ENCODE measurements around the gene SERPINB1. TPM values are rescaled to one million over a fixed set of nuclear protein-coding genes. Genes with fewer than 3 reads are reported as not detected.

Gene SERPINB1
- total RNA-seq, 3 donors from 2014 or later (not counting 1 experiment from before 2014, with no cell fraction given) = 74.8 to 80.2 (median 78.1) TPM

DNA sequence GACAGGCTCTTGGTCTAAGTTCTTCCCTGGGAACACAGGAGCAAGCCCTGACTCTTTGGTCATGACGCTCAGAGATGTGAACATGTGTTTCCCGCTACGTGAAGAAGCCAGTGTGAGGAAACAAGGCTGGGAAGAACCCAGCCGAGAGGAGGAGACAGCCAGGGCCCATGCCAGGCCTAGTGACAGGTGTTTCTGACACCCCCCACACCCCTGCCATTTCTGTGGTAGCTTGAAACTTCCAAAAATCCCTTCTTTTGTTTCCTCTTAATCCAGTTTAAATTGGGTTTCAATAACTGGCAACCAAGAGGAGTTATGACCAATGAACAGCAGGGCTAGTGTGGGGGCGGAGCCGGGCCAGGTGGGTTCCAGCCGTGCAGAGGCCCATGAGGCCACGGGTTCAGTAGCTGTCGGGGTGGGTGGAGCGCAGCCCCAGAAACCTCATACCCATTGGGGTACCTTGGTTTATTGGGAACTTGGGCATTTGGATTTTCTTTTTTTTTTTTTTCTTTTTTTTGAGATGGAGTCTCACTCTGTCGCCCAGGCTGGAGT is 43.0 kb downstream of the SERPINB1 start:
- H3K4me1 ChIP-seq (ENCODE audit: control insufficient read depth, insufficient read depth, low read length) = peaks cover 62% of the 10 kb centered on the region
- Mint-ChIP-seq H3K27ac (peak overlapping the region in 1 of 2 donors; percentile 13), H3K4me3 (no peak overlapping the region), H3K27me3 (ENCODE audit: low read depth in 2 of 2) (no peaks in the 10 kb centered on the region), H3K9me3 (no peaks in the 10 kb centered on the region), H3K36me3 (no peaks in the 10 kb centered on the region), H3K4me1 (peaks cover 40 to 49% of the 10 kb centered on the region in 2 donors)
- intact Hi-C loops (cut with micrococcal nuclease) = loop anchor here (10.0 kb wide), 1 partner anchor 256 kb away; no protein-coding TSS in a partner anchor
- ATAC-seq (no peak), DNase-seq (no peak)
- WGBS (ENCODE audit: insufficient coverage) = 87% methylated on average over 11 of the region's 11 CpGs
- no peaks in the 10 kb centered on the region for H3K36me3 ChIP-seq (ENCODE audit: control insufficient read depth, insufficient read depth, low read length)
- no peak overlapping the region for H3K27ac ChIP-seq (ENCODE audit: low read length)
- no peaks in the 10 kb centered on the region for H3K27me3 ChIP-seq (ENCODE audit: control insufficient read depth, insufficient read depth, low read length)
- no peaks in the 10 kb centered on the region for H3K9me3 ChIP-seq (ENCODE audit: control insufficient read depth, insufficient read depth, low read length)
- TF ChIP-seq, protein P1, sequence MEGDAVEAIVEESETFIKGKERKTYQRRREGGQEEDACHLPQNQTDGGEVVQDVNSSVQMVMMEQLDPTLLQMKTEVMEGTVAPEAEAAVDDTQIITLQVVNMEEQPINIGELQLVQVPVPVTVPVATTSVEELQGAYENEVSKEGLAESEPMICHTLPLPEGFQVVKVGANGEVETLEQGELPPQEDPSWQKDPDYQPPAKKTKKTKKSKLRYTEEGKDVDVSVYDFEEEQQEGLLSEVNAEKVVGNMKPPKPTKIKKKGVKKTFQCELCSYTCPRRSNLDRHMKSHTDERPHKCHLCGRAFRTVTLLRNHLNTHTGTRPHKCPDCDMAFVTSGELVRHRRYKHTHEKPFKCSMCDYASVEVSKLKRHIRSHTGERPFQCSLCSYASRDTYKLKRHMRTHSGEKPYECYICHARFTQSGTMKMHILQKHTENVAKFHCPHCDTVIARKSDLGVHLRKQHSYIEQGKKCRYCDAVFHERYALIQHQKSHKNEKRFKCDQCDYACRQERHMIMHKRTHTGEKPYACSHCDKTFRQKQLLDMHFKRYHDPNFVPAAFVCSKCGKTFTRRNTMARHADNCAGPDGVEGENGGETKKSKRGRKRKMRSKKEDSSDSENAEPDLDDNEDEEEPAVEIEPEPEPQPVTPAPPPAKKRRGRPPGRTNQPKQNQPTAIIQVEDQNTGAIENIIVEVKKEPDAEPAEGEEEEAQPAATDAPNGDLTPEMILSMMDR (IDR thresholded peaks at IDR 0.05) = no peak
- H3K4me3 ChIP-seq (ENCODE audit: low read length) = no peak overlapping the region

DNA sequence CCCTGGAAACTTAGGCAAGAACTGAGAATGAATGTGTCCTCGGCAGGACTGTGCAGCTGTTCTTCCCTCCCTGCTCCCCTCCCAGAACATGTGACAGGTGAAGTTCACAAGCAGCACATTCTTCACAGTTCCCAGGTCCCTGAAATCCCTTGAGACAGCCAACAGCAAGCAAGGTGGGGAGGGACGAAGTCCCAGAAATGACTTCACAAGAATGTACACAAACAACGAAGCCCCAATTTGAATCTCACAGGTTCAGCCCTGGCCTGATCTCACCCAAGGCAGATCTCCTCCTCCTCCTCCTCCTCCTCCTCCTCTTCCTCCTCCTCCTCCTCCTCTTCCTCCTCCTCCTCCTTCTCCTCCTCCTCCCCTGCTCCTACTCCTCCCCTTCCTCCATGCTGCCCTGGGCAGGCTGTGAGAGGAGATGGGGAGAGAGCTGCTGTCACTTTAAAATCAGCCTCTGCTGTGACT is 44.1 kb downstream of the SERPINB1 start:
- H3K4me1 ChIP-seq (ENCODE audit: control insufficient read depth, insufficient read depth, low read length) = peaks cover 72% of the 10 kb centered on the region
- DNase-seq (no peak), ATAC-seq (no peak)
- Mint-ChIP-seq H3K27me3 (ENCODE audit: low read depth in 2 of 2) (no peaks in the 10 kb centered on the region), H3K27ac (peak overlapping the region; percentile 43 to 75), H3K4me3 (peak overlapping the region; percentile 45), H3K9me3 (no peaks in the 10 kb centered on the region), H3K4me1 (peaks cover 50 to 59% of the 10 kb centered on the region in 2 donors), H3K36me3 (no peaks in the 10 kb centered on the region)
- no peaks in the 10 kb centered on the region for H3K36me3 ChIP-seq (ENCODE audit: control insufficient read depth, insufficient read depth, low read length)
- H3K9me3 ChIP-seq (ENCODE audit: control insufficient read depth, insufficient read depth, low read length) = no peaks in the 10 kb centered on the region
- TF ChIP-seq, protein P1 (IDR thresholded peaks at IDR 0.05) = no peak
- no peak overlapping the region for H3K4me3 ChIP-seq (ENCODE audit: low read length)
- WGBS (ENCODE audit: insufficient coverage) = 51% methylated on average over 2 of the region's 3 CpGs
- intact Hi-C loops (cut with micrococcal nuclease) = loop anchor here (10.0 kb wide), 1 partner anchor 257 kb away; no protein-coding TSS in a partner anchor
- no peaks in the 10 kb centered on the region for H3K27me3 ChIP-seq (ENCODE audit: control insufficient read depth, insufficient read depth, low read length)
- no peak overlapping the region for H3K27ac ChIP-seq (ENCODE audit: low read length)

- peaks cover 80% of the 10 kb centered on the region for H3K4me1 ChIP-seq (ENCODE audit: control insufficient read depth, insufficient read depth, low read length)
These were observed 44.8 kb downstream of the SERPINB1 start for GRCh38 chr6:2796861-2797260.

More at GRCh38 chr6:2796861-2797260, 44.8 kb downstream of the SERPINB1 start:
- H3K36me3 Mint-ChIP-seq = no peaks in the 10 kb centered on the region
- peaks cover 54 to 63% of the 10 kb centered on the region in 2 donors for H3K4me1 Mint-ChIP-seq
- H3K9me3 ChIP-seq (ENCODE audit: control insufficient read depth, insufficient read depth, low read length) = no peaks in the 10 kb centered on the region
- no peaks in the 10 kb centered on the region for H3K27me3 ChIP-seq (ENCODE audit: control insufficient read depth, insufficient read depth, low read length)
- TF ChIP-seq, protein P1 (IDR thresholded peaks at IDR 0.05) = no peak
- DNase-seq = no peak
- no peaks in the 10 kb centered on the region for H3K27me3 Mint-ChIP-seq (ENCODE audit: low read depth in 2 of 2)
- intact Hi-C loops (cut with micrococcal nuclease) = loop anchor here (10.0 kb wide), 1 partner anchor 258 kb away; no protein-coding TSS in a partner anchor
- 67% methylated on average over 6 of the region's 6 CpGs for WGBS (ENCODE audit: insufficient coverage)
- no peak for ATAC-seq
- peak overlapping the region; percentile 64 to 75 for H3K27ac Mint-ChIP-seq
- no peaks in the 10 kb centered on the region for H3K36me3 ChIP-seq (ENCODE audit: control insufficient read depth, insufficient read depth, low read length)
- no peaks in the 10 kb centered on the region for H3K9me3 Mint-ChIP-seq
- no peak overlapping the region for H3K27ac ChIP-seq (ENCODE audit: low read length)
- H3K4me3 ChIP-seq (ENCODE audit: low read length) = no peak overlapping the region
- H3K4me3 Mint-ChIP-seq = no peak overlapping the region
